Gastrocnemius medialis (tissue), 4 donors: ENCODE data around the gene TENM3.

ENCODE experiments used
- POLR2A ChIP-seq, 2 donors: fragments of 450-650 bp; IDR thresholded peaks; one replicate each; pipeline ENCODE4 v1.6.1; 2017; ENCODE audit warnings: antibody characterized with exemption in 2 of 2, mild to moderate bottlenecking in 2 of 2, moderate library complexity in 2 of 2
- TF ChIP-seq, protein P1 (sequence below), 5 experiments: fragments of 450-650 bp in 3 of 5; fragments of 200-600 bp in 2 of 5; sonication (generic) in 2 of 5; IDR thresholded peaks in 4 of 5; conservative IDR thresholded peaks in 1 of 5; 1 replicate in 4 of 5; 2 replicates in 1 of 5; pipeline ENCODE4 v1.5.1; 2016 to 2019; ENCODE audit warnings: antibody characterized with exemption in 5 of 5, mild to moderate bottlenecking in 3 of 5, moderate library complexity in 3 of 5

DNA sequence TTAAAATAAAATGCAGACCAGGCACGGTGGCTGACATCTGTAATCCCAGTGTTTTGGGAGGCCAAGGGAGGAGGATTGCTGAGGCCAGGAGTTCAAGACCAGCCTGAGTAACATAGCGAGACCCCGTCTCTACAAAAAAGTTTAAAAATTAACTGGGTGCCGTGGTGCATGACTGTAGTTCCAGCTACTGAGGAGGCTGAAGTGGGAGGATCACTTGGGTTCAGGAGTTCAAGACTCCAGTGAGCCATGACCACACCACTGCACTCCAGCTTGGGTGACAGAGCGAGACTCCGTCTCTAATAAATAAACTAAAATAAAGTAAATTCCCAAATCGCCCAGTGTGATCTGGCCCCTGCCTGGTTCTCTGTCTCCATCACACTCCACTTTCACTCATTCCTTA lies 43.7 kb downstream of the TENM3 start:
- TF ChIP-seq, protein P1, sequence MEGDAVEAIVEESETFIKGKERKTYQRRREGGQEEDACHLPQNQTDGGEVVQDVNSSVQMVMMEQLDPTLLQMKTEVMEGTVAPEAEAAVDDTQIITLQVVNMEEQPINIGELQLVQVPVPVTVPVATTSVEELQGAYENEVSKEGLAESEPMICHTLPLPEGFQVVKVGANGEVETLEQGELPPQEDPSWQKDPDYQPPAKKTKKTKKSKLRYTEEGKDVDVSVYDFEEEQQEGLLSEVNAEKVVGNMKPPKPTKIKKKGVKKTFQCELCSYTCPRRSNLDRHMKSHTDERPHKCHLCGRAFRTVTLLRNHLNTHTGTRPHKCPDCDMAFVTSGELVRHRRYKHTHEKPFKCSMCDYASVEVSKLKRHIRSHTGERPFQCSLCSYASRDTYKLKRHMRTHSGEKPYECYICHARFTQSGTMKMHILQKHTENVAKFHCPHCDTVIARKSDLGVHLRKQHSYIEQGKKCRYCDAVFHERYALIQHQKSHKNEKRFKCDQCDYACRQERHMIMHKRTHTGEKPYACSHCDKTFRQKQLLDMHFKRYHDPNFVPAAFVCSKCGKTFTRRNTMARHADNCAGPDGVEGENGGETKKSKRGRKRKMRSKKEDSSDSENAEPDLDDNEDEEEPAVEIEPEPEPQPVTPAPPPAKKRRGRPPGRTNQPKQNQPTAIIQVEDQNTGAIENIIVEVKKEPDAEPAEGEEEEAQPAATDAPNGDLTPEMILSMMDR (IDR thresholded peaks at IDR 0.05 in 4 of 5, conservative IDR thresholded peaks at IDR 0.05 in 1 of 5) = no peak
- TF ChIP-seq POLR2A (IDR thresholded peaks at IDR 0.05) = no peak
